CD4-positive, alpha-beta T cell treated with Interleukin-6 for 4 hours (primary cell): ENCODE data around the gene RGCC.
"Not testable (repeated sequence)": the region's sequence is repeated elsewhere in the genome, so short reads cannot be mapped to it uniquely, and the experiment has no call there.

Experiments used
- DNase-seq: peaks from one replicate; pipeline ENCODE4 v3.0.0-alpha.2; 2020; ENCODE audit warnings: mixed read lengths

The RGCC gene

GRCh38 chr13:41492432-41493260 is 35.3 kb downstream of the RGCC start:
- DNase-seq, result peak; percentile 59

- no peak for DNase-seq
Observed at GRCh38 chr13:41494202-41494601, 36.9 kb downstream of the RGCC start.

GRCh38 chr13:41495044-41495443 is 37.7 kb downstream of the RGCC start:
- DNase-seq, result no peak

GRCh38 chr13:41496420-41497234 is 39.3 kb downstream of the RGCC start:
- DNase-seq, result no peak

GRCh38 chr13:41497436-41497835 is 40.1 kb downstream of the RGCC start:
- no peak for DNase-seq

GRCh38 chr13:41499452-41499851 is 42.1 kb downstream of the RGCC start:
- no peak for DNase-seq

- peak; percentile 76 for DNase-seq
Observed at GRCh38 chr13:41500511-41500910, 43.2 kb downstream of the RGCC start.

- no peak for DNase-seq
Observed at GRCh38 chr13:41501281-41501680, 43.9 kb downstream of the RGCC start.

- DNase-seq, result no peak
Observed at GRCh38 chr13:41502031-41502430, 44.7 kb downstream of the RGCC start.

GRCh38 chr13:41502673-41503072 is 45.3 kb downstream of the RGCC start:
- peak; percentile 69 for DNase-seq

- no peak for DNase-seq
Observed at GRCh38 chr13:41503356-41503755, 46.0 kb downstream of the RGCC start.

- DNase-seq, result not testable (repeated sequence)
Observed at GRCh38 chr13:41504657-41505056, 47.3 kb downstream of the RGCC start.

- no peak for DNase-seq
Observed at GRCh38 chr13:41505209-41505835, 48.0 kb downstream of the RGCC start.

- no peak for DNase-seq
Observed at GRCh38 chr13:41506312-41506711, 49.0 kb downstream of the RGCC start.

- DNase-seq, result no peak
Observed at GRCh38 chr13:41509971-41510370, 52.6 kb downstream of the RGCC start.

GRCh38 chr13:41511827-41512226 is 54.5 kb downstream of the RGCC start:
- no peak for DNase-seq

GRCh38 chr13:41512441-41512840 is 55.1 kb downstream of the RGCC start:
- DNase-seq, result no peak

GRCh38 chr13:41513600-41513999 is 56.2 kb downstream of the RGCC start:
- no peak for DNase-seq

- DNase-seq, result no peak
Observed at GRCh38 chr13:41514853-41515395, 57.6 kb downstream of the RGCC start.

- DNase-seq, result no peak
Observed at GRCh38 chr13:41515491-41516139, 58.3 kb downstream of the RGCC start.

GRCh38 chr13:41516166-41516565 is 58.8 kb downstream of the RGCC start:
- DNase-seq, result no peak

- DNase-seq, result no peak
Observed at GRCh38 chr13:41516760-41517159, 59.4 kb downstream of the RGCC start.
